OCI-M2 (cell line): ENCODE data around the gene OGFR.

Source experiments
- DNase-seq: peaks from one replicate; lab custom pipeline; 2025; ENCODE audit not compliant: unreplicated experiment; lab: John Stamatoyannopoulos, UW

The OGFR gene

GRCh38 chr20:62814060-62814708 lies 9.5 kb downstream of the OGFR start:
- DNase-seq = no peak

DNA sequence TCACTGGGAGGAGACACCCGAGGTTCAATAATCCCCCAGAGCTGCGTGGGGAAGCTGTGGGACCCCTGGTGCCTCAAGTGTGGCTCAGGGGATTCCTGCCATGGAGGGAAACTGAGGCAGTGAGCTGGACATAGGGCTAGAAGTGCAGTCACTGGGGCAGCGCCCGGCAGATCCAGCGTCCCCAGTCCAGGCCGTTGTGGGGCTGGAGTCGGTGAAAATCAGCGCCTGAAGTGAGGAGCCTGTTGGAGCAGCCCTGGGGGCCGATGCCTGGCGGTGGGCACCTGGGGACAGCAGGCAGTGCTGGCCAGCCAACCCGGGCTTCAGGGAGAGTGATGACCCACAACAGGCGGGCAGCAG lies 10.1 kb downstream of the OGFR start:
- no peak for DNase-seq

DNA sequence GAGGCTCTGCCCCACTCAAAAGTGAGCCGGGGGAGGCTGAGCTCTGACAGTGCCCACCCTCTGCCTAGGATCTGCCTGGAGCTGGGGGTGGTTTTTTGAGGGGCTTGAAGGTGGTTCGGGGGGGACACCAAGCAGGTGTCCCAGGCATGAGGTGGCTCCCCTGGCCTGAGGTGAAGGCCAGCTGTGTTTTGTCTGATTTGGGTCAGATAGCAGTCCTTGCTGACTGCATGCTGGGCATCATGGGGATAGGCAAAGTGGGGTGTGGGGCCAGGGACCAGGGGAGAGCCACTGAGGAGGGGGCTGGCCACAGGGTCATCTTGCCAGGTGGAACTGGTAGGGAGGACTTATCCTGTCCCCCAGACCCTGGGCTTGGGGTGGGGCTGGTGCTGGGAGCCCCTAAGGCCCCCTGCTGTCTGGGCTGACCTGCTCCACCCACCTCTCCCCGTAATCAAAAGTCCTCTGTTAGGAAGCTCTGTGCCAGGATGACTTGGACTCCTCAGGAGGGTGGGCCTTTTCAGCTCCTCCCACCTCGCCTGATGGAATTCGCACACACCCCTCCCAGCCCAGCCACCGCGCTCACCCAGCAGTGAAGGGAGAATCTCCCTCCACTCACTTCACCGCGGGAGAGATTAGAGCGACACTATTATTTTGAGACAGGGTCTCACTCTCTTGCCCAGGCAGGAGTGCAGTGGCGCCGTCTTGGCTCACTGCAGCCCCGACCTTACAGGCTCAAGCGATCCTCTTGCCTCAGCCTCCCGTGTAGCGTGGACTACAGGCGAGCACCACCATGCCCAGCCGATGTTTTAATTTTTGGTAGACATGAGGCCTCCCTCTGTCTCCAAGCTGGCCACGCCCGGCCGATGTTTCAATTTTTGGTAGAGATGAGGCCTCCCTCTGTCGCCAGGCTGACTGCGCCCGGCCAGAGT lies 10.7 kb downstream of the OGFR start:
- no peak for DNase-seq

DNA sequence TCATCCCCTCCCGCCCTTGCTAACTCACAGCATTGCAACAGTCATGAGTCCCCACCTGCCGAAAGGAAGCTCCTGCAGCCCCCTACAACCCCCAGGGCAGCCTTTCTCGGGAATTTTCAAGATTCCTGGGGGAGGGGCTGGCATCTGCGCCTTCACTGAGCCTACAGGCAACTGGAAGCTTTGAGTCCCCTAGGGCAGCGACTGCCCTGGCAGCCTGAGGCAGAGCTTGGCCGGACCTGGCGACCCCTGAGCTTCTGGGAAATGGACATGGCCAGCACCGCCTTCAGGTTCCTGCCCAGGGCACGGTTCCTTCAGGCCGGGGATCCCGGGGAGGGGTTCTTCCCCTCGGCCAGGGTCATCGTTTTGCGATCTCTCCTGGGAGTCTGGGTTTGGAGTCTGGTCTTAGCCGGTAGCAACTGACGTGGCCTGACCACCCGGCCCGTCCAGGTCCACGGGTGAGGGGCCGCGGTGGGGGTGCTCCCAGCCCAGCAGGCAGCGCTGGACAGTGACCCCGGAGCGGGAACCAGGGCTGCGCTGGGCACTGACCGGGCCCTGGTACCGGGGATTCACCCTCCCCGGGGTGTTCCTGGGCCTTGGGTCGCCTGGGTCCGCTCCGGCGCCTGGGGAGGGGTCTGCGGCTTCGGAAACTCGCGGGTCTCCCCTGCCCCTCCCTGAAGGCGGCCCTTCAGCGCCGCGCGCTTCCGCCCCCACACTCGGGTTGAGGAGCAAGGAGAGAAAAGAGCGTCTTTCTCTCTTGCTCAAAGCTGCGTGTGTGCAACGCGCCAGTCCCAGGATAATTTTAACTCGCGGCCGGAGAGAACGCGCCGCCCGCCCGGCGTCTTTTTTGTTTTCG lies 11.6 kb downstream of the OGFR start:
- no peak for DNase-seq

DNA sequence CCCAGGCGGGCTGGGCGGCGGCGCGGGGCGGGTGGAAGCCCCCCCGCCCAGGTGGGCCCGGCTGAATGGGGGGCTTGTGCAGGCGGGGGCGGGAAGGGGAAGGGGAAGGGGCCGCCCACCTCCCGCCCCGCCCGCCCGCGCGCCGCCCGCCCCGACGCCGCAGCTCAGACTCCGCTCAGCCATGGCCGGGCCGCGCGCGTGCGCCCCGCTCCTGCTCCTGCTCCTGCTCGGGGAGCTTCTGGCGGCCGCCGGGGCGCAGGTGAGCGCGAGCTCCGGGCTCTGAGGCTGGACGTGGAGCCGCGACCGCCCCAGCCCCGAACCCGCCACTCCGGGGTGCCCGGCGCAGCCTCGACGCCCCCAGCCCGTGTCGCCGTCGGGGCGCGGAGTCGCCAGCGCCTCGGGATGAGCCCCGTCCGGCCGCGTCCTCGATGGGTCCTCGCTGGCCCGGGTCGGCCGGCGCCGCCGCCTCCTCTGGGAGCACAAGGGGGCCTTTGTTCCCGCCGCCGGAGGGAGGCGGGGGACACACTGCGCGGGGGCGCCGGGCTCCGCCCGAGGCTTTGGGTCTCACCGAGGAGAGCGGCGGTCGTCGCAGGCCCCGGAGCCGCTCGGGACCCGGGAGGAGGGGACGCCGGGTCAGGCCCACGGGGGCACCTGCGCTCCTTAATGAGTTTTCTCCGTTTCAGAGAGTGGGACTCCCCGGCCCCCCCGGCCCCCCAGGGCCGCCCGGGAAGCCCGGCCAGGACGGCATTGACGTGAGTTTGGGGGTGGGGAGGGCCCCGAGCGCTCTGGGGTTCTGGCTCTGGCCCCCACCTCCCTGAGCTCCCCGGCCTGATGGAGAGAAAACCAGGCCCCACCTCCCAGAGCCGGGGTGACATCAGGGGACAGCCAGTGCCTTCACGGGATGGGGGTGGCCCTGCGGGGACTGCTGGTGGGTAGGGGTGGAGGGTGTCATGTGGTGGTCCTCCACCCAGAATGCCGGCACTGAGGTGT lies 12.5 kb downstream of the OGFR start, which contains the start of gene COL9A3:
COL9A3 (plus strand) TSS at position 167 of the 990 bp plus-strand sequence; CDS start at position 182, 15 bp downstream.
- DNase-seq = no peak

GRCh38 chr20:62817975-62818591 lies 13.4 kb downstream of the OGFR start:
- DNase-seq = no peak

GRCh38 chr20:62818592-62819493 lies 14.2 kb downstream of the OGFR start:
- DNase-seq = no peak

GRCh38 chr20:62819494-62820174 lies 15.0 kb downstream of the OGFR start:
- no peak for DNase-seq

DNA sequence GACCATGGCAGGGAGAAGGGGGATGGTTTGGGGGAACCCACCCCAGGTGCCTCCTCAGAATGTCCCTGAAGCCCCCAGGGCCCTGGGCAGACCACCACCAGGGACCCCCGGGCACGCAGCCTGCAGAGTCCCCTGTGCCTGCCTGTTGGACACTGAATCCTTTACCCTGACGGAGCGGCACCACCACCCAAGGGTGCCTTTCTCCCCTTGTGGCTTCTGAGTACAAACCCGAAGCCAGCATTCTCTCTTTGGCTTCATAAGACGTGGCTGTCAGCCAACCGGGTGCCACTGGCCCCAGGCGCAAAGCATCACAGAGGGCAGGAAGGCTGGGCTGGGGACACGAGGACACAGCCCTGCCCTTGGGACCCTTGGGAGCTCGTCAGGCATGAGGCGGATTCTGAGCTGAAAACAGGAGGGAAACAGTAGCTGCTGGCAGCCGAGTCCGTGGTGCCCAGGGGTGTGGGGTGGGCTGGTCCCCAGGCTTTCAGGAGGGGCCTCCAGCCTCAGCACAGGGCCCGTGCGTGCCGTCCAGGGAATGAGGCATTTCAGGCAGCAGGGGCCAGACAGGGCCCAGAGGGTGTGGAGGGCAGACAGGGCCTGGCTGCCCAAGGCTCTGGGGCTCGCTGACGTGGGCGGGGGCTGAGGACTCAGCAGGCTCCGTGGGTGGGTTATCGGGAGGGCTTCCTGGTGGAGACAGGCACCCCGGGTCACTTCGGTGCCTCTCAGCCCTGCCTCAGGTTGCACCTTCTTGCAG lies 15.8 kb downstream of the OGFR start:
- no peak for DNase-seq

DNA sequence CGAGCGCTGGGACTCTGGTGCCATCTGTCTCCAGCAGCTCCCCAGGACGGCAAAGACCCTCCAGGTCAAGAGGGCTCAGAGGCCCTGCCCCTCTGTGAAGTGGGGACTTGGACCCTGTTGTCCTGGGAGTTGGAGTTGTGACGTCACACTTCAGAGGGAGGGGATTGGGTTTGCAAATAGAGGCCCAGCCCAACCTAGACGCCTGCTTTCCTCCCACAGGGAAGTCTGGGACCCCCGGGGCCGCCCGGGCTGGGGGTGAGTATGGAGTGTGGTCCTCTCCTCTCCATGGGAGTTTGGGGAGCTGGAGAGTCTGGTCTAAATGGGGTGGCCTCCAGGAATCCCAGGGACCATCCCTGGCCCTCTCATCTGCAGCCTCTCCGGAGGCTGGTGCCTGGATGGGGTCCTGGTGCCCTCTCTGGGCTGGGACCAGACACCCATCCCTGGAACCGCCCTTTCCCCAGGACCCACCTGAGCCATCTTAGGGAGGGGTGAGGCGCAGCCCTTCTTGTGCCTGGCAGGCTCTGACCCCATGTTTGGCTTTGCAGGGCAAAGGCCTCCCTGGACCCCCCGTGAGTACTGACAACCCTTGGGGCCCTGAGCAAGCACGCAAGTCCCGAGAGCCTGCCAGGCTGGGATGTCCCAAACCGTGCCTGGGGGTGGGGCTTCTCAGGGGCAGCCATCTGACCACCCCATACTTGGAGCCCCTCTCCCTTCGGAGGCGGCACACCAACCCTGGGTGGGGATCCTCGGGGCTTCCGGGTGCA lies 16.5 kb downstream of the OGFR start:
- DNase-seq = no peak

DNA sequence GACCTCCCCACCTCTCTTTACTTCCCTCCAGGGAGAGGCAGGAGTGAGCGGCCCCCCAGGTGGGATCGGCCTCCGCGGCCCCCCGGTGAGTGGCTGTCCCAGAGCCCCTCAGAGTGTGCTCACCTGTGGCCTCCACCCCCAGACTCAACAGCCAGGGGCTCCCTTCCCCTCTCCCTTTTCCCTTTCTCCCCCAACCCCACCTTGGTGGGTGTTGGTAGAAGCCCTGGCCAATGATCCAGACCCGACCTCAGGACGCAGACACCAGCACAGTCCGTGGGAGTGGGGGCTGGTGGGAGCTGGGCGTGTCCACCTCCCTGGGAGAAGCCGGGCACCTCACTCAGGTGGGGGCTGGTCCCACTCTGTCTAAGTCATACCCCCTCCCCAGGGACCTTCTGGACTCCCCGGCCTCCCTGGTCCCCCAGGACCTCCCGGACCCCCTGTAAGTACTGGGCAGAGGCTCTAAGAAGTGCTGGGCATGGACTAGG lies 17.1 kb downstream of the OGFR start:
- DNase-seq = no peak

GRCh38 chr20:62822239-62822787 lies 17.7 kb downstream of the OGFR start:
- no peak for DNase-seq

GRCh38 chr20:62822788-62823651 lies 18.4 kb downstream of the OGFR start:
- peak; percentile 33 for DNase-seq

DNA sequence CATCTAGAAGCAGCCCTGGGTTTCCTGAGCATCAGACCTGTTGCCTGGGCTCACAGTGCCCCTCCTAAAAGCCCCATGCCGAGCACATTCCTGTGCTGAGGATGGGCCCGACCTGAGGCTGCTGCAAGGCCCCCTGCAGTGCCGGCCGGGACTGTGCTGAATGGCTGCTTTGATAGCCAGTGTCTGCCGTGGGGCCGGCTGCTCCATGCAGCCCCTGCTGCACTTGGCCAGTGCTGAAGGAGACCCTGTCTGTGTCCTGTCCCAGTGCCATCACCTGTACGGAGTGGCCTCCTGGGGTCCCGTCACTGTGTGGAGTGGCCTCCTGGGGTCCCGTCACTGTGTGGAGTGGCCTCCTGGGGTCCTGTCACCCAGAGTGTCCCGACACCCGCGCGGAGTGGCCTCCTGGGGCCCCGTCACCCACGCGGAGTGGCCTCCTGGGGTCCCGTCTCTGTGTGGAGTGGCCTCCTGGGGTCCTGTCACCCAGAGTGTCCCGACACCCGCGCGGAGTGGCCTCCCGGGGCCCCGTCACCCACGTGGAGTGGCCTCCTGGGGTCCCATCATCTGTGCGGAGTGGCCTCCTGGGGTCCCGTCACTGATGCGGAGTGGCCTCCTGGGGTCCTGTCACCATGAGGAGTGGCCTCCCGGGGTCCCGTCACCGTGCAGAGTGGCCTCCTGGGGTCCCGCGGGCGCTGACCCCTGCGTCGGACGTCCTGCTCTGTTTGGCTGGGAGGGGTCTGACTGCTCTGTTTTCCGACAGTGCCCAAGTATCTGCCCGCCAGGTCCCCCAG lies 19.2 kb downstream of the OGFR start:
- DNase-seq = no peak
